ENCODE results near the gene BEX3. TPM values are rescaled to one million over a fixed set of nuclear protein-coding genes. Genes with fewer than 3 reads are reported as not detected.

Gene BEX3
- total RNA-seq = 10 to 100 TPM; 43.8 to 71.7 (median 51.3) TPM

- no peaks in the 10 kb centered on the region for H3K4me1 ChIP-seq
- H3K27ac ChIP-seq = peak within 1 kb of the TSS; percentile 75
- H3K4me3 ChIP-seq = peak within 1 kb of the TSS; percentile 68
- WGBS = 35% methylated on average over 37 of the region's 62 CpGs
- no peaks in the 10 kb centered on the region for H3K36me3 ChIP-seq
- DNase-seq (ENCODE audit: low spot score in 2 of 2) = peak; percentile 65 to 77
- TF ChIP-seq POLR2AphosphoS5 (IDR thresholded peaks at IDR 0.05) (no peak), EP300 (IDR thresholded peaks at IDR 0.05) (no peak), POLR2A (IDR thresholded peaks at IDR 0.05) (no peak), CTCF (IDR thresholded peaks at IDR 0.05) (no peak)
- H3K9me3 ChIP-seq = no peaks in the 10 kb centered on the region
- H3K27me3 ChIP-seq = no peaks in the 10 kb centered on the region
Measured at GRCh38 chrX:103376118-103376978, at the start of gene BEX3. BEX3 (plus strand) TSS chrX:103376538; CDS start chrX:103377522, 984 bp downstream.

- H3K9me3 ChIP-seq = no peaks in the 10 kb centered on the region
Measured at GRCh38 chrX:103329991-103330390, 46.3 kb upstream of the BEX3 start, which contains the start of gene TCEAL7. TCEAL7 (plus strand) TSS chrX:103330239; CDS start chrX:103331404, 1,165 bp downstream.

GRCh38 chrX:103330681-103331288, 45.6 kb upstream of the BEX3 start:
- no peaks in the 10 kb centered on the region for H3K36me3 ChIP-seq
- no peak for DNase-seq (ENCODE audit: low spot score in 2 of 2)
- H3K27me3 ChIP-seq = no peaks in the 10 kb centered on the region
- no peak overlapping the region for H3K27ac ChIP-seq
- no peaks in the 10 kb centered on the region for H3K9me3 ChIP-seq
- 33% methylated on average over 21 of the region's 21 CpGs for WGBS
- H3K4me3 ChIP-seq = peak overlapping the region; percentile 30
- TF ChIP-seq EP300 (IDR thresholded peaks at IDR 0.05) (no peak), POLR2A (IDR thresholded peaks at IDR 0.05) (no peak)
- no peaks in the 10 kb centered on the region for H3K4me1 ChIP-seq

More at GRCh38 chrX:103329991-103330390, 46.3 kb upstream of the BEX3 start, which contains the start of gene TCEAL7:
- Histone ChIP-seq H3K27ac (no peak within 1 kb of the TSS), H3K4me1 (no peaks in the 10 kb centered on the region), H3K36me3 (no peaks in the 10 kb centered on the region), H3K4me3 (peak within 1 kb of the TSS; percentile 30), H3K27me3 (no peaks in the 10 kb centered on the region)
- TF ChIP-seq POLR2A (IDR thresholded peaks at IDR 0.05) (no peak), EP300 (IDR thresholded peaks at IDR 0.05) (no peak), POLR2AphosphoS5 (IDR thresholded peaks at IDR 0.05) (no peak), CTCF (IDR thresholded peaks at IDR 0.05) (no peak)
- DNase-seq (ENCODE audit: low spot score in 2 of 2) = no peak
- WGBS = 41% methylated on average over 11 of the region's 11 CpGs

GRCh38 chrX:103338663-103339062, 37.7 kb upstream of the BEX3 start:
- Histone ChIP-seq H3K9me3 (no peaks in the 10 kb centered on the region), H3K4me3 (no peak overlapping the region), H3K27ac (no peak overlapping the region), H3K27me3 (no peaks in the 10 kb centered on the region), H3K36me3 (no peaks in the 10 kb centered on the region), H3K4me1 (no peaks in the 10 kb centered on the region)
- no peak for DNase-seq (ENCODE audit: low spot score in 2 of 2)
- TF ChIP-seq EP300 (IDR thresholded peaks at IDR 0.05) (no peak), POLR2AphosphoS5 (IDR thresholded peaks at IDR 0.05) (no peak), POLR2A (IDR thresholded peaks at IDR 0.05) (no peak), CTCF (IDR thresholded peaks at IDR 0.05) (no peak)
- 66% methylated on average over 3 of the region's 3 CpGs for WGBS

- no peaks in the 10 kb centered on the region for H3K9me3 ChIP-seq
- WGBS = 35% methylated on average over 2 of the region's 2 CpGs
- TF ChIP-seq CTCF (IDR thresholded peaks at IDR 0.05) = peak; percentile 21 to 54
- TF ChIP-seq EP300 (IDR thresholded peaks at IDR 0.05) = no peak
Measured at GRCh38 chrX:103343105-103343504, 33.2 kb upstream of the BEX3 start.

More at GRCh38 chrX:103343105-103343504, 33.2 kb upstream of the BEX3 start:
- DNase-seq (ENCODE audit: low spot score in 2 of 2) = no peak
- no peak overlapping the region for H3K27ac ChIP-seq
- H3K4me1 ChIP-seq = no peaks in the 10 kb centered on the region
- no peaks in the 10 kb centered on the region for H3K36me3 ChIP-seq
- no peak overlapping the region for H3K4me3 ChIP-seq
- H3K27me3 ChIP-seq = no peaks in the 10 kb centered on the region
